Cardiac fibroblast (primary cell): ENCODE results near the gene ACHE.

ENCODE experiments used
- DNase-seq, 2 donors: peaks; one replicate each; pipeline versions ENCODE4 v3.0.0 to v3.0.0-alpha.2; 2010; ENCODE audit warnings: low read depth in 2 of 2
- H3K4me3 ChIP-seq, 2 donors: replicated peaks in 1 of 2; 1 replicate in 1 of 2; 2 replicates in 1 of 2; pipeline ENCODE4 v1.5.1; 2011; ENCODE audit warnings: low read depth in 2 of 2, low read length in 2 of 2, mild to moderate bottlenecking in 2 of 2, moderate library complexity in 1 of 2
- CTCF ChIP-seq: IDR thresholded peaks from one replicate; pipeline ENCODE4 v1.5.1; 2011; ENCODE audit warnings: low read depth, mild to moderate bottlenecking, low read length, inconsistent platforms

ACHE gene

DNA sequence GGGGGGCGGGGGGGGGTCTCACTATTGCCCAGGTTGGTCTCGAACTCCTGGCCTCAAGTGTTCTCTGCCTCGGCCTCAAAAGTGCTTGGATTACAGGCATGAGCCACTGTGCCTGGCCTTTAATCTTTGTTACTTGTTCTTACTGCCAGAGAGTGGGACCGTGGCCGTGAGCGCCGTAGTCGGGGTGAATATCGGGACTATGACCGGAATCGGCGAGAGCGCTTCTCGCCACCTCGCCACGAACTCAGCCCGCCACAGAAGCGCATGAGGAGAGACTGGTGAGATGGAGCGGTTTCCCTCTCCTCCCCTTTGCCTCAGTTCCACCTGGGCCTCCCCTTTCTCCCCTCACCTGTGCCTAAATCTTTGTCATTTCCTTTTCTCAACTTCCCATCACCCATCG is 14.6 kb downstream of the ACHE start:
- no peak for DNase-seq
- H3K4me3 ChIP-seq: no peak overlapping the region
- TF ChIP-seq CTCF: no peak

- TF ChIP-seq CTCF: no peak
- no peak for DNase-seq
- H3K4me3 ChIP-seq: no peak overlapping the region
Observed at GRCh38 chr7:100880645-100881044, 15.0 kb downstream of the ACHE start.

DNA sequence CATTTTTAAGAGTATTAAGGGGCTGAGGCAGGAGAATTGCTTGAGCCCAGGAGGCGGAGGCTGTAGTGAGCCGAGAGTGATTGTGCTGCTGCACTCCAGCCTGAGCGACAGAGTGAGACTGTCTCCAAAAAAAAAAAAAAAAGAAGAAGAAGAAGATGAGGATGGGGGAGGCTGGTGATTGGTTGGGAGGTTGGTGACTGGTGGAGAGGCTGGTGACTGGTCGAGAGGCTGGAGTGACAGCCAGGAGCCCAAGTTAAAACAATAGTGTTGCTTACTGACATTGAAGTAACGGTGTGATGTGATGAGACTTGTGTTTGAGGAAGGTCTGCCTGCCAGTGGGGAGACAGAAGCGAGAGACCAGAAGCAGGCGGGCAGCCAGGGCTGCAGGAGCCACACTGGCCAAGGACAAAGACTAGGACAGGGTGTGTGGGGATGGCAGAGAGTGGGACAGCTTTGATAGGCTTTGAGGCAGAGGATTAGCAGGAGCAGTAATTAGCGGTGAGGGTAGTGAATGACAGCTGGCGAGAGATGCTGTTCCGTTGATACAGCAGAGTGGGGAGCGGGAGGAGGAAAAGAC is 15.9 kb downstream of the ACHE start:
- no peak for TF ChIP-seq CTCF
- H3K4me3 ChIP-seq: no peak overlapping the region
- DNase-seq: no peak

DNA sequence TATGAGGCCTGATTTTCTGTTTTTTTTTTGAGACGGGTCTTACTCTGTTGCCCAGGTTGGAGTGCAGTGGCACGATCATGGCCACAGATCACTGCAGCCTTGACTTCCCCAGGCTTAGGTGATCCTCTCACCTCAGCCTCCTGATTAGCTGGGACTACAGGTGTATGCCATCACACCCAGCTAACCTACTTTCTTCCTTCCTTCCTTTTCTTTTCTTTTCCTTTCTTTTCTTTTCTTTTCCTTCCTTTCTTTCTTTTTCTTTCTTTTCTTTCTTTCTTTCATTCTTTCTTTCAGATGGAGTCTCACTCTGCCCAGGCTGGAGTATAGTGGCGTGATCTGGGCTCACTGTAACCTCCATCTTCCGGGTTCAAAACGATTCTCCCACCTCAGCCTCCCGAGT is 17.0 kb downstream of the ACHE start:
- DNase-seq: no peak
- H3K4me3 ChIP-seq: no peak overlapping the region
- TF ChIP-seq CTCF: no peak

GRCh38 chr7:100878013-100878412 is 17.7 kb downstream of the ACHE start:
- TF ChIP-seq CTCF: no peak
- H3K4me3 ChIP-seq: no peak overlapping the region
- DNase-seq: no peak

- TF ChIP-seq CTCF: no peak
- H3K4me3 ChIP-seq: peak overlapping the region; percentile 89 to 95
- DNase-seq: no peak
Observed at GRCh38 chr7:100875356-100875751, 20.3 kb downstream of the ACHE start.
